GM19238 (cell line): ENCODE measurements around the gene FAM120A.
"Not testable (repeated sequence)": the region's sequence is repeated elsewhere in the genome, so short reads cannot be mapped to it uniquely, and the experiment has no call there.

Experiments
- DNase-seq: peaks from one replicate; pipeline ENCODE4 v3.0.0; 2011; ENCODE audit warnings: low spot score; ENCODE audit not compliant: insufficient read length

Gene FAM120A, protein sequence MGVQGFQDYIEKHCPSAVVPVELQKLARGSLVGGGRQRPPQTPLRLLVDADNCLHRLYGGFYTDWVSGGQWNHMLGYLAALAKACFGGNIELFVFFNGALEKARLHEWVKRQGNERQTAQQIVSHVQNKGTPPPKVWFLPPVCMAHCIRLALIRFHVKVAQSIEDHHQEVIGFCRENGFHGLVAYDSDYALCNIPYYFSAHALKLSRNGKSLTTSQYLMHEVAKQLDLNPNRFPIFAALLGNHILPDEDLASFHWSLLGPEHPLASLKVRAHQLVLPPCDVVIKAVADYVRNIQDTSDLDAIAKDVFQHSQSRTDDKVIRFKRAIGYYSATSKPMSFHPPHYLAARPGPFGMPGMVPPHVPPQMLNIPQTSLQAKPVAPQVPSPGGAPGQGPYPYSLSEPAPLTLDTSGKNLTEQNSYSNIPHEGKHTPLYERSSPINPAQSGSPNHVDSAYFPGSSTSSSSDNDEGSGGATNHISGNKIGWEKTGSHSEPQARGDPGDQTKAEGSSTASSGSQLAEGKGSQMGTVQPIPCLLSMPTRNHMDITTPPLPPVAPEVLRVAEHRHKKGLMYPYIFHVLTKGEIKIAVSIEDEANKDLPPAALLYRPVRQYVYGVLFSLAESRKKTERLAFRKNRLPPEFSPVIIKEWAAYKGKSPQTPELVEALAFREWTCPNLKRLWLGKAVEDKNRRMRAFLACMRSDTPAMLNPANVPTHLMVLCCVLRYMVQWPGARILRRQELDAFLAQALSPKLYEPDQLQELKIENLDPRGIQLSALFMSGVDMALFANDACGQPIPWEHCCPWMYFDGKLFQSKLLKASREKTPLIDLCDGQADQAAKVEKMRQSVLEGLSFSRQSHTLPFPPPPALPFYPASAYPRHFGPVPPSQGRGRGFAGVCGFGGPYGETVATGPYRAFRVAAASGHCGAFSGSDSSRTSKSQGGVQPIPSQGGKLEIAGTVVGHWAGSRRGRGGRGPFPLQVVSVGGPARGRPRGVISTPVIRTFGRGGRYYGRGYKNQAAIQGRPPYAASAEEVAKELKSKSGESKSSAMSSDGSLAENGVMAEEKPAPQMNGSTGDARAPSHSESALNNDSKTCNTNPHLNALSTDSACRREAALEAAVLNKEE

DNA sequence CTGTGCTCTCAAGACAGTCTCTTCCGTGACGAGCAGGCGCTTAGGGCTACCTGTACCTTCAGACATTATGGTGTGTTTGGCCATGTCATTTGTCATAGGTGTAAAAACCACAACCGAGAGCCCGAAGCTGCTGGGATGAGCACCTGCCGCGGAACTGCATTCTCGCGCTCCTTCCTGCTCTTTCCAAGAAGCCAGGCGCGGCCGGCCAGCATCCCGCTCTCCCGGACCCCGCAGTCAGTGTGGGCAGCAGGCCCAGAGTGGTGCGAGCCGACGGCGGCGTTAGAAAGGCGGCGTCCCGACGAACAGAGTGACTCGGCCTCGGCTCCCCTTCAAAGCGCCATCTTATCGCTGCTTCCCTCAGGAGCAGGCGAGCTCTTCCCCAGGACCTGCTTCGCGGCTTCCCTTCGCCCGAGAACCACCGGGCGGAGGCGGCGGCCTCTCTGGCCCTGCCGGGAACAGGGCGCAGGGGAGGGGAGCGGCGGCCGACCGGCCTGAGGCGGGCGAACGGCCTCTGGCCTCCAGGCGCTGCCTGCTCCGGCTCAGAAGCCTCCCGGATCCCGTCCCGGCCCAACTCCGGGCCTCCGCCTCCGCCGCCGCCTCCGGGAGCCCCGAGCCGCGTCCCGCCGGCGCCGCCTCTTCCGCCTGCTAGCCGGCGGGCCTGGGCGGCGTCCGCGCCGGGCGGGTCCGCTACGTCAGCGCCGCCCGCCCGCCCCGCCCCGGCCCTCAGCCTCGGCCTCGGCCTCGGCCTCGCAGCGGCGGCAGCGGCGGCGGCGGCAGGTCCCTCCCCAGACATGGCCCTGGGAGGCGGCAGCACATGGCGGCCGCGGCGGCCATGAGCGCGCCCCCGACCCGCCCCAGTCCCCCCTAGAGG lies at the start of gene FAM120A:
TSS of gene FAM120A (plus strand) at position 741 of the 871 bp plus-strand sequence. CDS start 231 bp downstream, outside the sequence.
- DNase-seq: peak; percentile 61

DNA sequence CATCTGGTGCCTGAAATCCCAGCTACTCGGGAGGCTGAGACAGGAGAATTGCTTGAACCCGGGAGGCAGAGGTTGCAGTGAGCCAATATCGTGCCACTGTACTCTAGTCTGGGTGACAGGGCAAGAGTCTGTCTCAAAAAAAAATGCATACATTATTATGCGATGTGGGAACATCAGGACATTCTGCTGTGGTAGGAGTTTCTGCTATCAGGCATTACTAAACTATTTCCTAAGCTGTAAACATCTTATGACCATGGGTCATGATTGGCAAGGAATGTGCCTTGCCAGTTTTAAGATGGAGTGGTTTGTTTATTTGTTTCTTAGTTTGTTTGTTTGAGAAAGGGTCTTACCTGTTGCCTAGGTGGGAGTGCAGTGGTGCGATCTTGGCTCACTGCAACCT lies 45.1 kb upstream of the FAM120A start:
- no peak for DNase-seq

DNA sequence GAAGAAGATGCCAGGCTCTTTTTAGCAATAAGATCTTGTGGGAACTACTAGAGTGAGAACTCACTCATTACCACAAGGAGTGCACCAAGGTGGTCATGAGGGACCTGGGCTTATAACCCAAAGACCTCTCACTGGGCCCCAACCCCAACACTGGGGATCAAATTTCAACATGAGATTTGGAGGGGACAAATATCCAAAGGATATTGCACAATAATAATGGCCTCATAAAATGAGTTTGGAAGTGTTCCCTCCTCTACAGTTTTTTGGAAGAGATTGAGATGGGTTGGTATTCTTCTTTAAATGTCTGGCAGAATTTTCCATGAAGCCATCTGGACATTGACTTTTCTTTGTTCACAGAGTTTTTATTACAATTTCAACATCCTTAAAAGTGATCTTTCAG lies 38.0 kb upstream of the FAM120A start:
- DNase-seq: no peak

DNA sequence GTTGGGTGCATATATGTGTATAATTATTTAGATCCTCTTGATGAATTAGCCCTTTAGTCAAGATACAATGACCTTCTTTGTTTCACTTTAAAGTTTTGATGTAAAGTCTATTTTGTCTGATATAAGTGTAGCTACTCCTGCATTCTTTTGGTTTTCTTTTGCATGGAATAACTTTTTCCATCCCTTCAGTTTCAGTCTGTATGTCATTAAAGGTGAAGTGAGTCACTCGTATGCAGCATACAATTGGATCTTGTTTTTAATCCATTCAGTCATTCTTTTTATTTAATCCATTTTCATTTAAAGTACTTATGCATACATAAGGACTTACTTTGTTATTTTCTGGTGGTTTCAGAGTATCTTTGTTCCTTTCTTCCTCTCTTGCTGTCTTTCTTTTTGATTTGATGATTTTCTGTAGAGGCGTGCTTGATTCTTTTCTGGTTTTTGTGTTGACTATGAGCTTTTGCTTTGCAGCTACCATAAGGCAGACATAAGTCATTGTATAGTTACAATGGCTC lies 36.3 kb upstream of the FAM120A start:
- DNase-seq: no peak

DNA sequence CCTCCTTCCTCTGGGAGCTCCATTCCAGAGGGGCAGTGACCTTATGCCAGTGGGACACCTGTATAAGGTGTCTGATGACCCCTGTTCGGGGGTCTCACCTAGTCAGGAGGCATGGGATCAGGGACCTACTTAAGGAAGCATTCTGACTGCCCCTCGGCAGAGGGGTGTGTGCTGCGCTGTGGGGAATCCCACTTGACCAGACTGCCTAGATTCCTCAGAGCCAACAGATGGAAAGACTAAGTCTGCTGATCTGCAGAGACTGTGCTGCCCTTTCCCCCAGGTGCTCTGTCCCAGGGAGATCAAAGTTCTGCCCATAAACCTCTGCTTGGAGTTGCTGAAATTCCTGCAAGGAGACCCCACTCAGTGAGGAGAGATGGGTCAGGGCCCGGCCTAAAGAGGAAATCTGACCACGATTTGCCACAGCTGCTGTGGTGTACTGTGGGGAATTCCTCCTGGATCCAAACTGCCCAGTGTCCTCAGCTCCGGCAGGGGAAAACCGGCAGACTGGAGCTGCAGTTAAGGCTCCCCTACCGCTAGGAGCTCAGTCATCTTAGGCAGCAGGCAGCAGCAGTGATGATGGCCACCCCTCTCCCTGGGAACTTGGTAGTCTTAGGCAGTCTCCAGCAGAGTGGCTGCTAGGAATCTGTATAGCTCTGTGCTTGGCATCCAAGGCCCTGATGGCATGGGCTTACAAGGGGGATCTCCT lies 34.8 kb upstream of the FAM120A start:
- DNase-seq: no peak

DNA sequence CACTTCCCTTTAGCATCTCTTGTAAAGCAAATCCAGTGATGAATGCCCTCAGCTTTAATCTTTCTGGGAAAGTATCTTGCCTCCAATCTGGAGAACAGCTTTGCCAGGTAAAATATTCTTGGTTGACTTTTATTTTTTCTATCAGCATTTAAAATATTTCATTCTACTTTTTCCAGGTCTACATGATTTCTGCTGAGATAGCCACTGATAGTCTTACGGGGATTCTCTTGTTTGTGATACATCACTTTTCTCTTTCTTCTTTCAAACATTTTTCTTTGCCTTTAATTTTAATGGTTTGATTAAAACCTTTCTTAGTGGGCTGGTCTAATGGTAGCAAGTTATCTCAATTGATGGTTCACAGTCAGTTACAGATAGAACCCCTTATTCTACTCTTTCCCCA lies 33.9 kb upstream of the FAM120A start:
- DNase-seq: no peak

DNA sequence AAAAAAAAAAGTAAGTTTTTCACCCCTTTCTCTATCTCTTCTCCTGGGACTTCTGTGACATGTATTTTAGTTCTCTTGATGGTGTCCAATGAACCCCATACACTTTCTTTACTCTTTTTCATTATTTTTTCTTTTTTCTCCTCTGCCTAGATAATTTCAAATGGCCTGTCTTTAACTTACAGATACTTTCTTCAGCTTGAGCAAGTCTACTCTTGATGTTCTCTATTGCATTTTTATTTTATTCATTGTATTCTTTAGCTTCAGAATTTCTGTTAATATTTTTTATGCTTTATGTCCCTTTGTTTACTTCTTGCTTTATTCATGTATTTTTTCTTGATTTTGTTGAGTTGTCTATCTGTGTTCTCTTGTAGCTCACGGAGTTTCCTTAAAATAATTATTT lies 32.5 kb upstream of the FAM120A start:
- no peak for DNase-seq

DNA sequence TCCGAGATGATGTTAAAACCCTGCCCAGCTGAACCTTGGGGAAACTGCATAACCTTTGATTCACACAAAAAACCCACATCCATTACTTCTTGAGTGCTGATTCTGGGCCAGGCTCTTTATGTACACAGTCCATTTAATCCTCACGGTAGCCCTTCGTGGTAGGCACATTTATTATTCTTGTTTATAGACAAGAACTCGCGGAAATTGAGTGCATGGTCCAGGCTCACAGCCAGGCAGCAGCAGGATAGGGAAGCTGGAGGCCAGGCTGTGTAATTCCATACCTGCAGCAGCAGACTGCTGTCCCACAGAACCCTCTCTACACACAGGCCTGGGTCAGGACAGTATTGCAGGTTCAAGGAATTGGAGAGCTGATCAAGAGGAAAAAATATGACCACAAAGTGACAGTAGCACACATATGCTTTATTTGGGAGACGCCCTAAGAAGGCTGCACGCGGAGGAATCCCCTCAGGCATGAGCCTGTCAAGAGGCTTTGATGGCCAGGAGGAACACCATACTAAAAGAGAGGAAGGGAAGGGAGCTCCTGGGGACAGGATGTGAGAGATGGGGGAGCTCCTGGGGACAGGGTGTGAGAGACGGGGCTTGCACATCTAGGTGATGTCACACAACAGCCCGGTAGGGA lies 28.4 kb upstream of the FAM120A start:
- no peak for DNase-seq

DNA sequence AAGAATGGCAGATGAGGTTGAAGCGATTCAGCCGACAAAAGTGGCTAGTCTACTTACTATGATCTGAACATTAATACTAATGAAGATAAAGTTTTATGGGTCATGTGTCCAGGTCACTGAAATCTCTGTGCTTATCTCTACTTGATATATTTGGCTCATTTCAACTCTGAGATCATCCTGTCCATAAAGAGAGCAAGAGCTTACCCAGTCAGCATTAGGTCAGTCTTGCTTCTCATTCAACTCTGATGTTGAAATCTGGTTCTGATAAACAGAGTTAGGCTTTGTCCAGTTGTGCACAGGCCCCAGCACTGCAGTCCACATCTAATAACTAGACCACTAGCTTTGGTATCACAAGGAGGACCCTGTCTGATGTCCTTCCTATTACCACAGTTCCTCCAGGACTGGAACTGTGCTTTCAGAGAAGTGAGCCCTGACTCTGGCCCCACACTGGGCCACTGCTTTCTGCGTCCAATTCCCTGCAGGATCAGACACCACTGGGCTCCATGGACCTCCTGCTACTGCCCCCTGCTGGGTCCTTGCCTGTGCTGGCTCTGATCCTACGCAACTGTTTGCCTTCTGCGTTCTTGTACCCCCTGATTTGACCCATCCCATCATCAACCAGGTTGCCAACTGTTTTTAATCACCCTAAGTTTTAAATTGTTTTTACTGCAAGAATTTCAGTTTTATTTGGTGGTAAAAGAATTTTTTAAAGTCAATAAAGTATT lies 23.7 kb upstream of the FAM120A start:
- no peak for DNase-seq

DNA sequence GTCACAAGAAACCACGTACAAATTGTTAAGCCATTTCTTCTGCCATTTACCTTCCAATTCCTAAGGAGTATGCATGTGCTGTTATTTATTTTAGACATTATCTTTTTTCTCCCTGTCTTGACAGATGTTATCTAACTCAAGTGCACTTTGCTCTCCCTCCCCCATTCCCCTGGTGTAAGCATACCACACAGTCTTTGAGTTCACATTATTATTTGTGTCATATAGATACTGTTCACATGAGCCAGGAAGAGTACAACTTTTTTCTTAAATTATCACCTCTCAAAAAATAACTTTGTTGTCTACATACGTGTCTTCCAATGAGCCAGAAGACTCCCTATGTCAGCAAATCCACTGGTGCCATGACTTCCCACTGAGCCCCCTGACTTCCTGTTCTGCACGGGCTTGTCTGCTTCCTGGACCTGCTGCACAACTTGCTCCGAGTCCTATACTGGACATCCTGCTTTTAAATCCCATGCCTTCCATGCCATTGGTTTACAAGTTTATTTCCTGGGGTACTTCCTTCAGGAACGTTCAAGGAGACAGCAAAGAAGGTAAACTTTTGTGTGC lies 19.9 kb upstream of the FAM120A start:
- DNase-seq: no peak

DNA sequence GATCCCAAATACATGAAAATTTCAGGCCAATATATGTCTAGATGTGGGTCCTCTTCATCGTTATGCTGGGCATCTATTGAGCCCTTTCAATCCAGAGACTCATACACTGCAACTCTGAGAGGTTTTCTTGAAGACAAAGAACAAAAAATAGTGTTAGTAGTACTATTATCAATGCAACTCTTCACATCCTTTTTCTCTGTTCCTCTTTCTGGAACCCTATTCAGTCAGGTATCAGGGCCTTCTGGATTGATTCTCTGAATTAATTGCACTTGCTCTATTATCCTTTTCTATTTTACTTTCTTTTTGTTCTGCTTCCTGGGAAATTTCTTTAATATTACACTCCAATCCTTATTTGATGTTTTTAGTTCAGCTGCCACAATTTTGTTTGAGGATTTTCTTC lies 18.5 kb upstream of the FAM120A start:
- no peak for DNase-seq

DNA sequence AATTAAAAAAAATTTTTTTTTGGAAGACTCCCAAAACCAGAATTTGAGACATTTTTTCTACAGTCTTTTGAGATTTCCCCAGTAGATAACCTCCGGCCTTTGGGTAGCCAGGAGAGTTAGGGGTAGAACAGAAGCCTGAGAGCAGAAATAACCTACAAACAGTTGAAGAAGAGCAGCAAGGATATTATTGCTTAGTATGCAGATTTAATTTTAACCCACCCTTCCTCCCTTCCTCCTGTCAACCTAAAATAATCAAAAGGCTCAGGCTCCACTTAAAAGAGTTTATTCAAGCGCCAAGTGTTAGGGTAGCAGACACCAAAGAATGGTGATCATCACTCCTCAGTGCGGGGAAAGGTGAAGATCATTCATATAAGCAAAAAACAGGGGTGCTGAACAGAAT lies 17.4 kb upstream of the FAM120A start:
- DNase-seq: no peak

DNA sequence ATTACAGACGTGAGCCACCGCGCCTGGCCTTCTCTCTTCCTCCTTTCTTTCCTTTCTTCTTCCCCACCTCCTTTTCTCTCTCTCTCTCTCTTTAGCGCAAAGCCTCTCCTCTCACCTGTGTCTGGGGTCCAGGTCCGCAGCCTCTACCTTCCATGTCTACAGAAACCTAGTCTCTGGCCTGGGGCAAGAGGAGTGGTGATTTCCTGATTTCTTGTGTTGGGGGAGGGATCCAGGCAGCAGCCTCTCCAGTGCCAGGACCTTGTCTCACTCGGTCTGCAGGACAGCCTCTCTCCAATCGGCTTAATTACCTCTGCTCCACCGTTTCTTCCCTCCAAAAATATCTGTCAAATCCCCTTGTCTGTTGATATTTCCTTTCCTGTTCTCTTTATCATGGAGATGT lies 16.1 kb upstream of the FAM120A start:
- DNase-seq: no peak

DNA sequence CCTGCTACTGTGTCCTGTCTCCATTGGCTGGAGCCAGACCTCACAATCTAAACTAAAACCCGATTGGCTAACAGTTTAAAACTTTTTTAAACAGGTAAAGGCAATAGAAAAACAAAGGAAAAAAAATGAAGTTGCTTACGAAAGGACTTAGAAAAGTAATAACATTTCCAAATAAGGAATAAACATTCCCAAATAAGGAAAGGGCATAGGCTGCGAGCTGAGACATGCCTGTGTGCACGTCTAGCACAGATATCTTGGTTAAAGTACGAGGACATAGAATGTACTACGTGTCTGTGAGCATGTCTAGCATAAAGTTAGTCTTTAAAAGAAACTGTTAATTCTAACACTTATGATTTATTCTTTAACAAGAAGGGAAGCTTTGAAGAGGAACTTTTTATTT lies 15.3 kb upstream of the FAM120A start:
- DNase-seq: no peak

DNA sequence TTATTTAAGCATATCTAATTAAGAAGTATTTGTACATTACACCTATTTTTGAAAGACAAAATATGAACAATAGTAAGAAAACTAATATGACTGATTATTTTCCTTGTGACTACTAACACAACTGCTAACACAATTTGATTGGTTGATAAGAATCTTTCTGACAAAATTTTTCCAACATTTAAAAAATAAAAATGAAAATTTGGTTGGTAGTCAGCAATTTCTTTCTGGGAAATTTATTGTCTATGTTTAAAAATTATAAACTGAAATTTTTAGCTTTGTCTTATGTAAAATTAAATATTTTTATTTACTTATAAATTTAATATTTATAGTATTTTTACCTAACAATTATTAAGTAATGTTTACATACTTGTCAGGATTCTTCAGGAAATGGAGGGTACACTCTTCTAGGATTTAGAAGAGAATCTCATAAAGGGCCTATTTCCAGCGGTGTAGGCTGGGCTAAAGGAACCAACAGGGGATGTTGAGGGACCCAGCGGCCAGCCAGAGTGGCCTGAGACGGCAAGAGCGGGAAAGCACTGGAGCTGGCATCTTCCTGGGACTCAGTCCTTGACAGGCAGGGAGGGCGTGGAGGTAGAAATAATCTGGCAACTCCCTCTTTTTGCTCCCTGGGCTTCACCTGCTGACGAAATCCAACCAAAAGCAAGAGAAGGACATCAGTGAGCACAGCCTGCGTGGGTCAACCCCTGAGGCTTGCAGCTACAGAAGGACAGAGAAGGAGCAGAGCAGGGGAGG lies 14.7 kb upstream of the FAM120A start:
- DNase-seq: no peak

DNA sequence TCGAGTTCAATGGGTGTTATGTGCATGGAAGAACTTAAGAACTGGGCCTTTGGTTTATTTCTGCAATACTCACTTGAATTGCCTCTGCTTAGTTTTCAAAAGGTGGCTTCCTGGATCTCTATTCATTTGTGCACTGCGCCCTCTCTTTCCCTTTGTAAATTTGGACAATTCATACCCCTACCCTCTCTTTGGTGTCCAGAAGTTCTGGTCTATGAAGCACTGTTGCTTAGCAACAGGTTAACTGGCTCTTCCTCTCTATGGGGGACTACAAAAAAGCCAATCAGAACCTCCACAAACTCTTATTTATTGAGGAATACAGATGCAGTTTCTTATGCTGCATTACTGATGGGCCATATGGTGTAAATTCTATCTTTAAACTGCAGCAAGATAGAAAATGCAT lies 13.5 kb upstream of the FAM120A start:
- no peak for DNase-seq

DNA sequence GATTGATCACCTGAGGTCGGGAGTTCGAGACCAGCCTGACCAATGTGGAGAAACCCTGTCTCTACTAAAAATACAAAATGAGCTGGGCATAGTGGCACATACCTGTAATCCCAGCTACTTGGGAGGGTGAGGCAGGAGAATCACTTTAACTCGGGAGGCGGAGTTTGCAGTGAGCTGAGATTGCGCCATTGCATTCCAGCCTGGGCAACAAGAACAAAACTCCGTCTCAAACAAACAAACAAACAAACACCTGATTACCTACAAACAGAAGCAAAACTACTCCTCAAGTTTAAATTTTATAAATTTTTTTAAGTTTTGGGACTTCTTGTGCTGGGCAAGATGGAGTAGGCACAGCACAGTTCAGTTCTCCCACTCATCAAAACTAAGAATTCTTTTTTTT lies 12.2 kb upstream of the FAM120A start:
- not testable (repeated sequence) for DNase-seq
